Left lung (tissue), 10 donors: ENCODE results near the gene CKM. TPM values are rescaled to one million over a fixed set of nuclear protein-coding genes. Genes with fewer than 3 reads are reported as not detected.

Source experiments
- ATAC-seq: fragments of 200-7000 bp; cut with Tn5 transposase; one replicate; pipeline ENCODE4 v1.9.1; 2020; ENCODE audit warnings: moderate library complexity
- DNase-seq, 4 donors: peaks; one replicate each; pipeline ENCODE4 v3.0.0-alpha.2; 2013 to 2020
- H3K27ac ChIP-seq, 2 donors: fragments of 200-600 bp; sonication (generic) in 1 of 2; one replicate each; pipeline versions ENCODE4 v1.5.0 to v1.8.0; 2020 to 2021
- H3K27me3 ChIP-seq, 2 donors: fragments of 200-600 bp; sonication (generic) in 1 of 2; one replicate each; pipeline versions ENCODE4 v1.5.0 to v1.8.0; 2020 to 2021
- H3K36me3 ChIP-seq, 2 donors: fragments of 200-600 bp; sonication (generic) in 1 of 2; one replicate each; pipeline versions ENCODE4 v1.5.0 to v1.8.0; 2020 to 2021
- H3K4me1 ChIP-seq, 2 donors: fragments of 200-600 bp; one replicate each; pipeline ENCODE4 v1.8.0; 2021
- H3K4me3 ChIP-seq, 2 donors: fragments of 200-600 bp; sonication (generic) in 1 of 2; one replicate each; pipeline versions ENCODE4 v1.5.0 to v1.8.0; 2020 to 2021; ENCODE audit warnings: mild to moderate bottlenecking in 1 of 2
- H3K9me3 ChIP-seq, 2 donors: fragments of 200-600 bp; sonication (generic) in 1 of 2; one replicate each; pipeline versions ENCODE4 v1.5.0 to v1.8.0; 2020 to 2021
- intact Hi-C, 2 donors: fragments of 100-400 bp; cut with DNase I; formaldehyde crosslinking; loops; one replicate each; pipeline versions ENCODE4 v1.11.2 to v1.14.2; 2022
- polyA plus RNA-seq, 6 donors: library from polyadenylated mRNA; unstranded; fragments of 120-200 nt; gene quantifications; one replicate each; pipeline ENCODE4 v1.2.1, GENCODE V29; 2013; ENCODE audit not compliant: insufficient read length in 6 of 6
- total RNA-seq, 2 donors: library from RNA; stranded (reverse); fragmentation: NEBNext Ultra II Directional; extraction: Animal tissue kit (Norgen Biotek cat#: 25700); gene quantifications; one replicate each; pipeline ENCODE4 v1.2.1, GENCODE V29; 2021
- TF ChIP-seq, protein P1 (sequence below), 2 donors: fragments of 200-600 bp; sonication (generic) in 1 of 2; IDR thresholded peaks; one replicate each; pipeline versions ENCODE4 v1.5.0 to v1.8.0; 2021; ENCODE audit warnings: antibody characterized with exemption in 2 of 2
- donor health status: DM: no; HTN: yes; CAD: no.
- donor health status: DM: no; HTN: no; CAD: no.

The CKM gene
- total and polyA plus RNA-seq, 8 donors, result 0.20 to 1.7 (median 0.38) TPM

DNA sequence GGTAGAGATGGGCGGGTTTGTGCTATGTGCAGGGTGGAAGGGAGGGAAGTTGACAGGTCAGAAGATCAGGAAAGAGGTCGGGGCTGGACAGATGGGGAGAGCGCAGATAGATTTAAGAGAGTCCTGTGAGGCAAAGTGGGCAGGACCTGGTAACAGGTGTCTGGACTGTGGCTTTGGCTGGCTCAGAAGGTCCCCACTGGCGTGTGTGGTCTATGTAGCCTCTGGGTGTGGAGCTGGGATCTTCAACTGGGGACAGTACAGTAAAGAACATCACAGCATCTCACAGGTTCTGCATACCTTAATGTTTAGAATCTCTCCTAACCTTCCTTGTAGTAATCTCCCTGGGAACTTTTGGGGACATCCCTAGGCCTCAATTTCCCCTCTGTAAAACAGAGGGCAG lies 17.7 kb downstream of the CKM start:
- no peak overlapping the region for H3K27ac ChIP-seq
- H3K27me3 ChIP-seq, result peaks cover 0 to 4% of the 10 kb centered on the region in 2 donors
- no peak for DNase-seq
- TF ChIP-seq, protein P1, sequence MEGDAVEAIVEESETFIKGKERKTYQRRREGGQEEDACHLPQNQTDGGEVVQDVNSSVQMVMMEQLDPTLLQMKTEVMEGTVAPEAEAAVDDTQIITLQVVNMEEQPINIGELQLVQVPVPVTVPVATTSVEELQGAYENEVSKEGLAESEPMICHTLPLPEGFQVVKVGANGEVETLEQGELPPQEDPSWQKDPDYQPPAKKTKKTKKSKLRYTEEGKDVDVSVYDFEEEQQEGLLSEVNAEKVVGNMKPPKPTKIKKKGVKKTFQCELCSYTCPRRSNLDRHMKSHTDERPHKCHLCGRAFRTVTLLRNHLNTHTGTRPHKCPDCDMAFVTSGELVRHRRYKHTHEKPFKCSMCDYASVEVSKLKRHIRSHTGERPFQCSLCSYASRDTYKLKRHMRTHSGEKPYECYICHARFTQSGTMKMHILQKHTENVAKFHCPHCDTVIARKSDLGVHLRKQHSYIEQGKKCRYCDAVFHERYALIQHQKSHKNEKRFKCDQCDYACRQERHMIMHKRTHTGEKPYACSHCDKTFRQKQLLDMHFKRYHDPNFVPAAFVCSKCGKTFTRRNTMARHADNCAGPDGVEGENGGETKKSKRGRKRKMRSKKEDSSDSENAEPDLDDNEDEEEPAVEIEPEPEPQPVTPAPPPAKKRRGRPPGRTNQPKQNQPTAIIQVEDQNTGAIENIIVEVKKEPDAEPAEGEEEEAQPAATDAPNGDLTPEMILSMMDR (IDR thresholded peaks at IDR 0.05), result no peak
- no peaks in the 10 kb centered on the region for H3K4me1 ChIP-seq
- H3K4me3 ChIP-seq, result no peak overlapping the region
- H3K9me3 ChIP-seq, result no peaks in the 10 kb centered on the region
- no peak for ATAC-seq
- peaks cover 0 to 23% of the 10 kb centered on the region in 2 donors for H3K36me3 ChIP-seq
- intact Hi-C loops, result no loop called here

DNA sequence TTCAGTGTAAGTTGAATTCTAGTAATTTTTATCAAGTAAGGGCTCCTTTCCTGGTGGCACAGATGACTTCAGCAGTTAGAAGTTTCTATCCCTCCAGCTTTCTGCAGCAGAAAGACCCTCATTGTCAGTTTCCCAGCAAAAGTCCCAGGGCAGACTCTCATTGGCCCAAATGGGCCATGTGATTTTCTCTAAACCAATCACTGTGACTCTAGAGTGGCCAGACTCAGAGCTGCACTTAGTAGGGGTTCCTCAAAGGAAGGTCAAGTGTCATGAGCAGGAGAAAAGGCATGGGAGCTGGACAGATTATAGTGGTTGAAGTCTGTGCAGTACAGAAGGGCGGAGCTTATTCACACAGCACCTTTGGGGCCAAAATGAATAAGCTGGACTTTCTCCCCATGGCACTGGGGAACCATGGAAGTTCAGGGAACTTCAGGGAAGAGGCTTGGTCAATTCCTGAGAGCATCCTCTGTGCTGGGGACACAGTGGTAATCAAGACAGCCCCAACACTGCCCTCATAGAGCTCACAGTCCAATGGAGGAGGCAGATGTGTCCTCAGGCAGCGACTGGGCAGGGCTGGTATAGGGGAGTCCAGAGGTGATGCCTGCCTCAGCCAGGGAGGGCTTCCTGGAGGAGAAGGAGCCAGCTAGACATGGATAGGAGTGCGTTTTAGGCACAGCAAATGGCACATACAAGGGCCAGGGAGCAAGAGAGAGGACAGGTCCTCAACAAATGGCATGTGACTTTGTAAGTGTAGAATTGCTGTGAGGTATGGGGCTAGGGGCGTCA lies 18.3 kb downstream of the CKM start:
- no peak for ATAC-seq
- H3K27me3 ChIP-seq, result peaks cover 0 to 4% of the 10 kb centered on the region in 2 donors
- intact Hi-C loops, result no loop called here
- TF ChIP-seq, protein P1 (IDR thresholded peaks at IDR 0.05), result no peak
- H3K27ac ChIP-seq, result no peak overlapping the region
- no peak overlapping the region for H3K4me3 ChIP-seq
- no peaks in the 10 kb centered on the region for H3K9me3 ChIP-seq
- H3K36me3 ChIP-seq, result peaks cover 0 to 29% of the 10 kb centered on the region in 2 donors
- no peaks in the 10 kb centered on the region for H3K4me1 ChIP-seq
- no peak for DNase-seq

DNA sequence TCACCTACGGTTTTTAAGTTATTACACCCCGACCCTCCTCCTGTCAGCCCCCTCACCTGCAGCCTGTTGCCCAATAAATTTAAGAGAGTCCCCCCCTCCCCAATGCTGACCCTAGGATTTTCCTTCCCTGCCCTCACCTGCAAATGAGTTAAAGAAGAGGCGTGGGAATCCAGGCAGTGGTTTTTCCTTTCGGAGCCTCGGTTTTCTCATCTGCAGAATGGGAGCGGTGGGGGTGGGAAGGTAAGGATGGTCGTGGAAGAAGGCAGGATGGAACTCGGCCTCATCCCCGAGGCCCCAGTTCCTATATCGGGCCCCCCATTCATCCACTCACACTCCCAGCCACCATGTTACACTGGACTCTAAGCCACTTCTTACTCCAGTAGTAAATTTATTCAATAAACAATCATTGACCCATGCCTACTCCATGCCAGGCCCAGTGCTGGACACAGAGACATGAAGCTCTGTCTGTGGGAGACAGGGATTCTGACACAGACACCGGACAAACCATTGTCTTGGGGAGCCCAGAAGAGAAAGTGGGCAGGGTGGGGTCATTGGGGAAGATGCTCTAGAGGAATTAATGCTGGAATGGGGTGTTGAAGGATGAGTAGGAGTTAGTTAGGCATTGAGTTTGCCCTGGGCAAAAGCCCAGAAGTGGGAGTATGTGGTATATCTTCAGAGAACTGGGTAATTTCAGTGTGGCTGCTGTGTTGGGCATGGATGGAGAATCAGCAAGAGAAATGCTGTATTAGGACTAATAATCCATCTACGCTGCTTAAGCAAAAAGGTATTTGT lies 19.2 kb downstream of the CKM start:
- DNase-seq, result no peak
- no peak for ATAC-seq
- intact Hi-C loops, result no loop called here
- Histone ChIP-seq H3K4me1 (no peaks in the 10 kb centered on the region), H3K27me3 (peaks cover 0 to 4% of the 10 kb centered on the region in 2 donors), H3K9me3 (no peaks in the 10 kb centered on the region), H3K4me3 (no peak overlapping the region), H3K36me3 (peaks cover 0 to 37% of the 10 kb centered on the region in 2 donors), H3K27ac (no peak overlapping the region)
- TF ChIP-seq, protein P1 (IDR thresholded peaks at IDR 0.05), result no peak

DNA sequence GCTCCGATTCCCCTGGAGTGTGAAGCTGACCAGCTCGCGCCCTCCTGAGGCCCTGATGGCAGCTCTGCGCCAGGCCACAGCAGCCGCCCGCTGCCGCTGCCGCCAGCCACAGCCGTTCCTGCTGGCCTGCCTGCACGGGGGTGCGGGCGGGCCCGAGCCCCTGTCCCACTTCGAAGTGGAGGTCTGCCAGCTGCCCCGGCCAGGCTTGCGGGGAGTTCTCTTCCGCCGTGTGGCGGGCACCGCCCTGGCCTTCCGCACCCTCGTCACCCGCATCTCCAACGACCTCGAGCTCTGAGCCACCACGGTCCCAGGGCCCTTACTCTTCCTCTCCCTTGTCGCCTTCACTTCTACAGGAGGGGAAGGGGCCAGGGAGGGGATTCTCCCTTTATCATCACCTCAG lies 20.3 kb downstream of the CKM start:
- intact Hi-C loops, result no loop called here
- Histone ChIP-seq H3K4me3 (no peak overlapping the region), H3K36me3 (peaks cover 0 to 44% of the 10 kb centered on the region in 2 donors), H3K9me3 (no peaks in the 10 kb centered on the region), H3K4me1 (no peaks in the 10 kb centered on the region), H3K27ac (no peak overlapping the region), H3K27me3 (no peaks in the 10 kb centered on the region)
- TF ChIP-seq, protein P1 (IDR thresholded peaks at IDR 0.05), result no peak
- DNase-seq (no peak), ATAC-seq (no peak)

DNA sequence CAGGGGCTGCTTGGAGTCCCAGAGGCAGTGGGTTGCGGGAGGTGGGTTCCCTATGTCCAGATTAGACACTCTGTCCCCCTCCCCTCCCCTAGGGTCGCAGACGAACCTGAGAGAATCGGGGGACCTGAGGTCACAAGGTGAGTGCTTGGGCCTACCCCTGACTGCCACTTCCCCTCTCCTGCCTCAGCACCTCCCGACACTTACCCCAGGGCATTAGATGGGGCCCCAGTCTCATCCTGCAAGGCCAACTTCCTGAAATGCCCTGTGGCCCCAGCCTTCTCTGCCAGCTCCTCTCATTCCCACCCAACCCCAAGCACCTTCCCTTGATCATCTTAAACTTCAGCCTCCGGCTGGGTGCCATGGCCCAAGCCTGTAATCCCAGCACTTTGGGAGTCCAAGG lies 23.0 kb downstream of the CKM start:
- ATAC-seq (no peak), DNase-seq (no peak)
- TF ChIP-seq, protein P1 (IDR thresholded peaks at IDR 0.05), result no peak
- Histone ChIP-seq H3K27ac (no peak overlapping the region), H3K36me3 (peaks cover 0 to 67% of the 10 kb centered on the region in 2 donors), H3K9me3 (no peaks in the 10 kb centered on the region), H3K27me3 (no peaks in the 10 kb centered on the region), H3K4me3 (no peak overlapping the region), H3K4me1 (no peaks in the 10 kb centered on the region)
- intact Hi-C loops, result no loop called here
